ENCODE data around the gene NAIF1. TPM values are rescaled to one million over a fixed set of nuclear protein-coding genes. Genes with fewer than 3 reads are reported as not detected.

Gene NAIF1
- total RNA-seq, 1 experiment from 2014 or later: 12.4 TPM

GRCh38 chr9:128080206-128080605, 13.1 kb upstream of the NAIF1 start:
- CTCF ChIA-PET: interaction anchor here (1.3 to 2.0 kb wide), 3 partner anchors 37 to 359 kb away, joined by 3 to 8 read pairs (median 6); no protein-coding TSS in a partner anchor
- TF ChIP-seq MXD4 (CRISPR knock-in tag; IDR thresholded peaks at IDR 0.05; ENCODE audit: borderline replicate concordance): no peak
- TF ChIP-seq E2F5 (CRISPR knock-in tag; IDR thresholded peaks at IDR 0.05): no peak
- TF ChIP-seq GTF2I (CRISPR knock-in tag; conservative IDR thresholded peaks at IDR 0.05): no peak
- TF ChIP-seq EMX1 (CRISPR knock-in tag; IDR thresholded peaks at IDR 0.05): no peak
- POLR2A ChIA-PET: no interaction called here
- peaks cover 32% of the 10 kb centered on the region for H3K4me1 Mint-ChIP-seq
- H3K27me3 Mint-ChIP-seq (ENCODE audit: low read depth): no peaks in the 10 kb centered on the region
- H3K27ac Mint-ChIP-seq: no peak overlapping the region
- H3K9me3 Mint-ChIP-seq: no peaks in the 10 kb centered on the region
- H3K36me3 Mint-ChIP-seq: peaks cover 5% of the 10 kb centered on the region
- DNase-seq (ENCODE audit: low spot score) (no peak), ATAC-seq (no peak)
- H3K4me3 Mint-ChIP-seq: no peak overlapping the region

- Mint-ChIP-seq H3K4me1 (peaks cover 29% of the 10 kb centered on the region), H3K4me3 (no peak overlapping the region), H3K27ac (peak overlapping the region; percentile 75), H3K36me3 (peaks cover 5% of the 10 kb centered on the region), H3K9me3 (no peaks in the 10 kb centered on the region), H3K27me3 (ENCODE audit: low read depth) (no peaks in the 10 kb centered on the region)
- ATAC-seq (no peak), DNase-seq (ENCODE audit: low spot score) (no peak)
- POLR2A ChIA-PET: interaction anchor here (0.7 kb wide), 1 partner anchor 149 kb away, joined by 11 read pairs; no protein-coding TSS in a partner anchor
- TF ChIP-seq FOXJ3 (CRISPR knock-in tag; IDR thresholded peaks at IDR 0.05; ENCODE audit: borderline replicate concordance) (no peak), NR2C2 (CRISPR knock-in tag; IDR thresholded peaks at IDR 0.05) (no peak), ZNF423 (CRISPR knock-in tag; IDR thresholded peaks at IDR 0.05) (no peak), ZNF396 (CRISPR knock-in tag; IDR thresholded peaks at IDR 0.05; ENCODE audit: borderline replicate concordance) (no peak), NFATC4 (CRISPR knock-in tag; IDR thresholded peaks at IDR 0.05) (no peak), CTCF (IDR thresholded peaks at IDR 0.05) (no peak), MAX (CRISPR knock-in tag; IDR thresholded peaks at IDR 0.05) (no peak), RELA (CRISPR knock-in tag; IDR thresholded peaks at IDR 0.05; ENCODE audit: borderline replicate concordance) (no peak), E2F1 (CRISPR knock-in tag; IDR thresholded peaks at IDR 0.05) (no peak), FOXP4 (CRISPR knock-in tag; IDR thresholded peaks at IDR 0.05) (no peak), ZNF263 (CRISPR knock-in tag; IDR thresholded peaks at IDR 0.05; ENCODE audit: low read depth) (no peak), OVOL2 (CRISPR knock-in tag; IDR thresholded peaks at IDR 0.05; ENCODE audit: borderline replicate concordance) (no peak), NFE2L1 (CRISPR knock-in tag; IDR thresholded peaks at IDR 0.05) (no peak), ZNF416 (CRISPR knock-in tag; IDR thresholded peaks at IDR 0.05) (no peak), ZNF232 (CRISPR knock-in tag; IDR thresholded peaks at IDR 0.05) (no peak), GTF2I (CRISPR knock-in tag; conservative IDR thresholded peaks at IDR 0.05) (no peak)
- CTCF ChIA-PET: interaction anchor here (1.0 to 2.1 kb wide), 4 partner anchors 39 to 136 kb away, joined by 4 to 9 read pairs (median 6); no protein-coding TSS in a partner anchor
These were observed 11.6 kb upstream of the NAIF1 start for GRCh38 chr9:128078504-128079434.
